Astrocyte of the spinal cord (primary cell): ENCODE results near the gene PDLIM5.
A peak's percentile ranks its signal among the peaks of the same experiment; 100 is the strongest.
"Not testable (repeated sequence)": the region's sequence is repeated elsewhere in the genome, so short reads cannot be mapped to it uniquely, and the experiment has no call there.

ENCODE experiments used
- DNase-seq: peaks from one replicate; pipeline ENCODE4 v3.0.0; 2011; ENCODE audit warnings: low read depth, low spot score
- H3K4me3 ChIP-seq: 2 replicates; pipeline ENCODE4 v1.5.1; 2011; ENCODE audit warnings: low read depth, mild to moderate bottlenecking, low read length, moderate library complexity
- in situ Hi-C: cut with HindIII; loops from 2 replicates; pipeline ENCODE4 v1.10.0; 2017; ENCODE audit warnings: low sequenced_read_pairs
- TF ChIP-seq, protein P1 (sequence below): IDR thresholded peaks from 2 replicates; pipeline ENCODE4 v1.5.1; 2012; ENCODE audit warnings: low read depth, mild to moderate bottlenecking, low read length, inconsistent platforms

The PDLIM5 gene

DNA sequence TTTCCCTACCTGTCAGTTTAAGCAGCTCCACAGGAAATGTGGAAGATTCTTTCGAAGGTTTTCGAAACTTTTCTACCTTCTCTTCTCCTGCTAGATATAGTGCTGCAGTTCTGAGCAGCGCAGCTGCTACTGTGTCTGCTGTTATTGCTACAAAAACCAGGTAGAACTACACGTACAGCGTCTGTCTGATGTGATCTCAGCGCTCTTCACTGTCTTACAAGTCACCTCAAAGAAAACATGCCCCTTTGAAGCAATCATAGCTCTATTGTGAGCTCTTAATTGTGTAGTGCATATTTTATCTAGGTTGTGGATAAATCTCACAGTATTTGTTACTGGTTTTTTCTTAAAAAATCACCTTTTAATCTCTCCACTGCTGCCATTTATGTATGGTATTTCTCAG, 158.4 kb downstream of the PDLIM5 start:
- TF ChIP-seq, protein P1, sequence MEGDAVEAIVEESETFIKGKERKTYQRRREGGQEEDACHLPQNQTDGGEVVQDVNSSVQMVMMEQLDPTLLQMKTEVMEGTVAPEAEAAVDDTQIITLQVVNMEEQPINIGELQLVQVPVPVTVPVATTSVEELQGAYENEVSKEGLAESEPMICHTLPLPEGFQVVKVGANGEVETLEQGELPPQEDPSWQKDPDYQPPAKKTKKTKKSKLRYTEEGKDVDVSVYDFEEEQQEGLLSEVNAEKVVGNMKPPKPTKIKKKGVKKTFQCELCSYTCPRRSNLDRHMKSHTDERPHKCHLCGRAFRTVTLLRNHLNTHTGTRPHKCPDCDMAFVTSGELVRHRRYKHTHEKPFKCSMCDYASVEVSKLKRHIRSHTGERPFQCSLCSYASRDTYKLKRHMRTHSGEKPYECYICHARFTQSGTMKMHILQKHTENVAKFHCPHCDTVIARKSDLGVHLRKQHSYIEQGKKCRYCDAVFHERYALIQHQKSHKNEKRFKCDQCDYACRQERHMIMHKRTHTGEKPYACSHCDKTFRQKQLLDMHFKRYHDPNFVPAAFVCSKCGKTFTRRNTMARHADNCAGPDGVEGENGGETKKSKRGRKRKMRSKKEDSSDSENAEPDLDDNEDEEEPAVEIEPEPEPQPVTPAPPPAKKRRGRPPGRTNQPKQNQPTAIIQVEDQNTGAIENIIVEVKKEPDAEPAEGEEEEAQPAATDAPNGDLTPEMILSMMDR: no peak
- H3K4me3 ChIP-seq: no peak overlapping the region
- no peak for DNase-seq
- in situ Hi-C loops: no loop called here

DNA sequence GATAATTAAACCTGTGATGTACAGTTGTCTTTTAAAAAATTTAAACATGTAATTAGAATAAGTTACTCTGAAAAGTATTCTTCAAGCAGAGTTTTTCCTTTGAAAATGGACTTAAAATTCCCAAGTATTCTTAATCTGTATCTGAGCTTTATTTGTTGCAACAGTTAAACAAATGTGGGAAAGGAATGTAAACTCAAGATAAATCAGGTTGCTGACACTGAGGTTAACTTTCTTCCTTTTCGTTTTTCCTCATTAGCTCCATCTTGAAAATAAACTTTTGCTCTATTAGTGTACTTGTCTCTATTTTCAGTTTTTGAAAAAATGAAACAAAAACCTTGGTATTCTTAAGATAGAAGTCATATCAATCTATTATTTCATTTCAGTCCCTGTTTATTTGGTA, 161.5 kb downstream of the PDLIM5 start:
- TF ChIP-seq, protein P1: no peak
- in situ Hi-C loops: no loop called here
- no peak overlapping the region for H3K4me3 ChIP-seq
- DNase-seq: no peak

DNA sequence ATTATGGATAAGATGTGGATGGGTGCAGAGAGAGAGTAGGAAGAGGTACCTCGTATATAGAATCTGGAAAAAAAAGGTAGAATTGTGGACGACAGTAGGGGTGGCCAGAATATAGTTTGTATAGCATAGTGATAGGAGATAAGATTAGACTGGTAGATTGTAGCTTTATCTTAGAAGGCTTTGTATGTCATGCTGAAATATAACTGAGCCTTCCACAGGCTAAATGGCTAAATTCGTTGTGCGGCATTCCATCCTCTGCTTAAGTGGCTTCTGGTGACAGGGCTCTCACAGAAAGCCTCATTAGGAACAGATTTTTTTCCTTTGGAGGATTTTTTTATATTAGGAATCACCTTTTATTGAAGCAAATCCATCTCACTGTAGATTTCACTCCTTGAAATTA, 163.7 kb downstream of the PDLIM5 start:
- H3K4me3 ChIP-seq: no peak overlapping the region
- in situ Hi-C loops: no loop called here
- TF ChIP-seq, protein P1: no peak
- DNase-seq: no peak

GRCh38 chr4:94621491-94622080, 169.8 kb downstream of the PDLIM5 start:
- H3K4me3 ChIP-seq: no peak overlapping the region
- DNase-seq: peak; percentile 58
- TF ChIP-seq, protein P1: peak; percentile 66

GRCh38 chr4:94623126-94623911, 171.6 kb downstream of the PDLIM5 start:
- H3K4me3 ChIP-seq: no peak overlapping the region
- no peak for DNase-seq
- in situ Hi-C loops: no loop called here
- TF ChIP-seq, protein P1: no peak

More at GRCh38 chr4:94621491-94622080, 169.8 kb downstream of the PDLIM5 start:
- in situ Hi-C loops: no loop called here

- in situ Hi-C loops: no loop called here
- DNase-seq: no peak
- H3K4me3 ChIP-seq: no peak overlapping the region
- TF ChIP-seq, protein P1: no peak
Observed at GRCh38 chr4:94626942-94627341, 175.2 kb downstream of the PDLIM5 start.

- not testable (repeated sequence) for DNase-seq
Observed at GRCh38 chr4:94629058-94629457, 177.3 kb downstream of the PDLIM5 start.

More at GRCh38 chr4:94629058-94629457, 177.3 kb downstream of the PDLIM5 start:
- in situ Hi-C loops, H3K4me3 ChIP-seq: not testable (repeated sequence)
